22Rv1 (cell line): ENCODE data around the gene MIS18BP1.
"Not testable (repeated sequence)": the region's sequence is repeated elsewhere in the genome, so short reads cannot be mapped to it uniquely, and the experiment has no call there.

ENCODE experiments used
- H3K27ac ChIP-seq: fragments of 450-650 bp; 2 replicates; pipeline ENCODE4 v1.5.1; 2017
- CTCF ChIP-seq: fragments of 450-650 bp; IDR thresholded peaks from 2 replicates; pipeline ENCODE4 v1.5.1; 2017; ENCODE audit warnings: mild to moderate bottlenecking
- ZFX ChIP-seq: fragments of 450-650 bp; IDR thresholded peaks from 2 replicates; pipeline ENCODE4 v1.6.1; 2017; ENCODE audit warnings: antibody characterized with exemption, borderline replicate concordance

The MIS18BP1 gene

GRCh38 chr14:45242706-45243105, 10.3 kb downstream of the MIS18BP1 start:
- H3K27ac ChIP-seq, result no peak overlapping the region
- TF ChIP-seq CTCF, result no peak
- no peak for TF ChIP-seq ZFX

- TF ChIP-seq ZFX (no peak), CTCF (no peak)
- H3K27ac ChIP-seq, result no peak overlapping the region; the same call in 1 of the 2 replicates
These were observed 14.0 kb downstream of the MIS18BP1 start for GRCh38 chr14:45238988-45239387.

DNA sequence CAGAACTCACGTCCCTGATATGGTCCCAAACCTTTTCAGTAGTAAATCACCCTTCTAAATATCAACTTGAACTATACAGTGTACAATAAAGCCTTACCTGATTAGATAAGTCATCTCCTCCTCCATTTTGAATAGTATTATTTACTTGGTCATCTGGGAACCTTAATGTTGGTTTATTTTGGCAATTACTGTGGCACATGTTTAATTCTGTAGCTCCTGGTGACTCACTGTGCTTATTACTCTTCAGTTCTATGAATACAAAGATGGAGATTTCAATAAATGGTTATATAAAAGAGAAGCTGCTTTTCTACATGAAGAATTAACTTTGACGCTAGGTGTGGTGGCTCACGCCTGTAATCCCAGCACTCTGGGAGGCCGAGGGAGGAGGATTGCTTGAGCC, 25.4 kb downstream of the MIS18BP1 start:
- no peak overlapping the region for H3K27ac ChIP-seq
- no peak for TF ChIP-seq ZFX

- TF ChIP-seq ZFX, result no peak
- TF ChIP-seq CTCF, result no peak
- H3K27ac ChIP-seq, result no peak overlapping the region
These were observed 30.3 kb downstream of the MIS18BP1 start for GRCh38 chr14:45222485-45223262.

GRCh38 chr14:45214341-45214740, 38.7 kb downstream of the MIS18BP1 start:
- not testable (repeated sequence) for H3K27ac ChIP-seq

- H3K27ac ChIP-seq, result not testable (repeated sequence)
These were observed 39.3 kb downstream of the MIS18BP1 start for GRCh38 chr14:45213716-45214115.

- H3K27ac ChIP-seq, result no peak overlapping the region; the same call in 1 of the 2 replicates
- TF ChIP-seq ZFX, result no peak
- no peak for TF ChIP-seq CTCF
These were observed 40.8 kb downstream of the MIS18BP1 start for GRCh38 chr14:45212231-45212630.

- no peak overlapping the region for H3K27ac ChIP-seq
- no peak for TF ChIP-seq CTCF
- TF ChIP-seq ZFX, result no peak
These were observed 41.7 kb downstream of the MIS18BP1 start for GRCh38 chr14:45211295-45211694.

GRCh38 chr14:45210159-45210558, 42.8 kb downstream of the MIS18BP1 start:
- no peak overlapping the region for H3K27ac ChIP-seq
- TF ChIP-seq CTCF (no peak), ZFX (no peak)
